K562 (cell line): ENCODE data around the gene C12orf43. TPM values are rescaled to one million over a fixed set of nuclear protein-coding genes. Genes with fewer than 3 reads are reported as not detected.

Experiments used
- BRF1 ChIP-seq: IDR thresholded peaks from 3 replicates; pipeline ENCODE4 v1.6.1; 2011; ENCODE audit warnings: borderline replicate concordance, mild to moderate bottlenecking; ENCODE audit not compliant: insufficient read length; ENCODE audit errors: extremely low read depth
- EWSR1 ChIP-seq: fragments of 450-650 bp; IDR thresholded peaks from 2 replicates; pipeline ENCODE4 v1.6.1; 2018; ENCODE audit warnings: borderline replicate concordance, mild to moderate bottlenecking, low read depth, moderate library complexity; ENCODE audit not compliant: partially characterized antibody
- PHTF2 ChIP-seq: fragments of 250-450 bp; sonication (Bioruptor Pico); IDR thresholded peaks from 2 replicates; pipeline ENCODE4 v1.5.0; 2021; ENCODE audit warnings: mild to moderate bottlenecking
- RBM39 ChIP-seq: fragments of 200-400 bp; formaldehyde crosslinking; optimal IDR thresholded peaks from 2 replicates; pipeline ENCODE3; 2018; ENCODE audit warnings: low read depth, low read length
- ZNF143 ChIP-seq: sonication (generic); formaldehyde crosslinking; IDR thresholded peaks from 2 replicates; pipeline ENCODE4 v1.9.0; 2022; ENCODE audit warnings: mild to moderate bottlenecking, missing genetic modification reagents
- ZNF507 ChIP-seq: conservative IDR thresholded peaks from 2 replicates; pipeline ENCODE4 v1.6.1; 2017; ENCODE audit warnings: missing genetic modification characterization, missing compliant biosample characterization
- polyA plus RNA-seq, 8 experiments: library from polyadenylated mRNA; depleted of rRNA in 4 of 8; stranded (reverse) in 5 of 8; unstranded in 3 of 8; fragments of >200 nt; fragmentation: Nextera tagmentation in 2 of 8; fragmentation: Illumina TruSeq in 1 of 8; extraction: Ambion mirVana in 2 of 8; extraction: Trizol in 1 of 8; gene quantifications; 2 replicates each; pipeline versions ENCODE4 v1.2.1 to v1.2.3, GENCODE V29; 2011 to 2014; ENCODE audit warnings: inconsistent platforms in 1 of 8, missing spikeins in 1 of 8
- total RNA-seq, 7 experiments: library from RNA; depleted of rRNA in 6 of 7; stranded (reverse); fragments of >200 nt in 6 of 7; fragmentation: Illumina TruSeq in 2 of 7; extraction: Trizol in 2 of 7; gene quantifications; 2 replicates each; pipeline versions ENCODE4 v1.2.1 to v1.2.3, GENCODE V29; 2011 to 2021; ENCODE audit warnings: low replicate concordance in 1 of 7
- TF ChIP-seq, protein P1 (sequence below): fragments of 450-650 bp; IDR thresholded peaks from 2 replicates; pipeline ENCODE4 v1.6.1; 2017; ENCODE audit warnings: mild to moderate bottlenecking, moderate library complexity

The C12orf43 gene
- total and polyA plus RNA-seq, 9 of the 15 experiments (the other 6 are each of a cell fraction or from before 2014, with no cell fraction given), result 4.3 to 22.2 (median 16.8) TPM

- no peak for TF ChIP-seq RBM39
- TF ChIP-seq ZNF507 (tag), result no peak
- TF ChIP-seq, protein P1, sequence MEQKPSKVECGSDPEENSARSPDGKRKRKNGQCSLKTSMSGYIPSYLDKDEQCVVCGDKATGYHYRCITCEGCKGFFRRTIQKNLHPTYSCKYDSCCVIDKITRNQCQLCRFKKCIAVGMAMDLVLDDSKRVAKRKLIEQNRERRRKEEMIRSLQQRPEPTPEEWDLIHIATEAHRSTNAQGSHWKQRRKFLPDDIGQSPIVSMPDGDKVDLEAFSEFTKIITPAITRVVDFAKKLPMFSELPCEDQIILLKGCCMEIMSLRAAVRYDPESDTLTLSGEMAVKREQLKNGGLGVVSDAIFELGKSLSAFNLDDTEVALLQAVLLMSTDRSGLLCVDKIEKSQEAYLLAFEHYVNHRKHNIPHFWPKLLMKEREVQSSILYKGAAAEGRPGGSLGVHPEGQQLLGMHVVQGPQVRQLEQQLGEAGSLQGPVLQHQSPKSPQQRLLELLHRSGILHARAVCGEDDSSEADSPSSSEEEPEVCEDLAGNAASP, result no peak
- no peak for TF ChIP-seq ZNF143 (CRISPR knock-in tag)
- no peak for TF ChIP-seq PHTF2 (CRISPR knock-in tag)
- no peak for TF ChIP-seq BRF1
- no peak for TF ChIP-seq EWSR1
These were observed 44.1 kb upstream of the C12orf43 start (continued) for GRCh38 chr12:121060149-121061001.
